Retina (tissue), 1 donor: ENCODE data around the gene TRIM17.

Experiments
- DNase-seq: peaks from one replicate; pipeline ENCODE4 v3.0.0-alpha.2; 2016

Gene TRIM17

GRCh38 chr1:228400237-228400651 is 16.4 kb downstream of the TRIM17 start:
- DNase-seq, result no peak

- DNase-seq, result no peak
These were observed 17.0 kb downstream of the TRIM17 start for GRCh38 chr1:228399531-228400236.

GRCh38 chr1:228398741-228399461 is 17.8 kb downstream of the TRIM17 start:
- no peak for DNase-seq

GRCh38 chr1:228397966-228398365 is 18.7 kb downstream of the TRIM17 start:
- DNase-seq, result no peak

- DNase-seq, result no peak
These were observed 19.6 kb downstream of the TRIM17 start for GRCh38 chr1:228396770-228397662.

- no peak for DNase-seq
These were observed 21.9 kb downstream of the TRIM17 start for GRCh38 chr1:228394571-228395394.

GRCh38 chr1:228393811-228394570 is 22.7 kb downstream of the TRIM17 start:
- DNase-seq, result no peak

GRCh38 chr1:228393268-228393701 is 23.4 kb downstream of the TRIM17 start:
- no peak for DNase-seq

GRCh38 chr1:228392111-228392936 is 24.3 kb downstream of the TRIM17 start:
- no peak for DNase-seq

- DNase-seq, result no peak
These were observed 25.1 kb downstream of the TRIM17 start for GRCh38 chr1:228391411-228392020.

GRCh38 chr1:228390649-228391048 is 26.0 kb downstream of the TRIM17 start:
- DNase-seq, result no peak

GRCh38 chr1:228387321-228387720 is 29.3 kb downstream of the TRIM17 start:
- no peak for DNase-seq

- no peak for DNase-seq
These were observed 31.4 kb downstream of the TRIM17 start for GRCh38 chr1:228385232-228385631.

- no peak for DNase-seq
These were observed 32.9 kb downstream of the TRIM17 start for GRCh38 chr1:228383773-228384172.

- no peak for DNase-seq
These were observed 35.3 kb downstream of the TRIM17 start for GRCh38 chr1:228381356-228381755.

- no peak for DNase-seq
These were observed 37.0 kb downstream of the TRIM17 start for GRCh38 chr1:228379666-228380065.

GRCh38 chr1:228378873-228379460 is 37.7 kb downstream of the TRIM17 start:
- no peak for DNase-seq

- DNase-seq, result peak; percentile 88
These were observed 38.4 kb downstream of the TRIM17 start for GRCh38 chr1:228378090-228378872.

GRCh38 chr1:228377664-228378089 is 39.0 kb downstream of the TRIM17 start:
- no peak for DNase-seq
